Measurements from ENCODE around the gene GPR27. TPM values are rescaled to one million over a fixed set of nuclear protein-coding genes. Genes with fewer than 3 reads are reported as not detected.
A peak's percentile ranks its signal among the peaks of the same experiment; 100 is the strongest.

GPR27 gene
- total and polyA plus RNA-seq, 2 donors, result 0.05 to 1.7 TPM

DNA sequence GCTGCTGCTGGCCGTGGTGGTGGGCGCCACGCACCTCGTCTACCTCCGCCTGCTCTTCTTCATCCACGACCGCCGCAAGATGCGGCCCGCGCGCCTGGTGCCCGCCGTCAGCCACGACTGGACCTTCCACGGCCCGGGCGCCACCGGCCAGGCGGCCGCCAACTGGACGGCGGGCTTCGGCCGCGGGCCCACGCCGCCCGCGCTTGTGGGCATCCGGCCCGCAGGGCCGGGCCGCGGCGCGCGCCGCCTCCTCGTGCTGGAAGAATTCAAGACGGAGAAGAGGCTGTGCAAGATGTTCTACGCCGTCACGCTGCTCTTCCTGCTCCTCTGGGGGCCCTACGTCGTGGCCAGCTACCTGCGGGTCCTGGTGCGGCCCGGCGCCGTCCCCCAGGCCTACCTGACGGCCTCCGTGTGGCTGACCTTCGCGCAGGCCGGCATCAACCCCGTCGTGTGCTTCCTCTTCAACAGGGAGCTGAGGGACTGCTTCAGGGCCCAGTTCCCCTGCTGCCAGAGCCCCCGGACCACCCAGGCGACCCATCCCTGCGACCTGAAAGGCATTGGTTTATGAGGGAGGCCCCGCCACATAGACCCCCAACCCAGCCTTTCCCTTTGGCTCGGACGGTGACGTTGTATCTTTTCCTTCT, 1.1 kb downstream of the GPR27 start:
- peaks cover 5 to 7% of the 10 kb centered on the region in 2 donors for H3K4me1 ChIP-seq (ENCODE audit: control insufficient read depth in 2 of 2, insufficient read depth in 2 of 2, low read length in 2 of 2)
- H3K36me3 ChIP-seq (ENCODE audit: control insufficient read depth in 2 of 2, insufficient read depth in 2 of 2, low read length in 1 of 2), result no peaks in the 10 kb centered on the region
- H3K27ac ChIP-seq (ENCODE audit: low read depth in 1 of 2, low read length in 1 of 2), result no peak overlapping the region
- H3K4me3 ChIP-seq (ENCODE audit: low read length in 2 of 2), result peak overlapping the region in 1 of 2 donors; percentile 63
- H3K27me3 ChIP-seq (ENCODE audit: control insufficient read depth in 2 of 2, insufficient read depth in 1 of 2, low read length in 1 of 2), result peaks cover 46 to 70% of the 10 kb centered on the region in 2 donors
- WGBS, result 24% methylated on average over 65 of the region's 65 CpGs
- no peak for DNase-seq (ENCODE audit: low read depth in 6 of 9, low spot score in 9 of 9)
- H3K9me3 ChIP-seq (ENCODE audit: control insufficient read depth in 2 of 2, insufficient read depth in 1 of 2, low read length in 1 of 2), result peaks cover 0 to 5% of the 10 kb centered on the region in 2 donors

DNA sequence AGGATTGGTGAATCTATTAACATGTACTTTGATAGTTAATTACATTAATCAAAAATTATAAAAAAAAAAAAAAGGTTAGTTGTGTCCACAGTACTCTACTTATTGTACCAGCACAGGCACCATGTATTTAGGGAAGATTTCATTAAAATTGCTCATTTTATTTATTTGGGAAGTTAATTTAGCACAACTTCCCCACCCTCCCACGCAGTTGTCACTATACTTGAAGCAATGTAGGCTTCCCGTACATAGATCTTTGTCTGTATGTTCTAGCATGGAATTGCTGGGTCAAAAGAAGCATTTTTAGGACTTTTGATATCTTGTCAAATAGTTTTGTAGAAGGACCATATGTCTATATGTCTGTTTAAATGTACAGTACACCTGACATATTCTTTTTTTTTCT, 4.4 kb downstream of the GPR27 start:
- Histone ChIP-seq H3K36me3 (ENCODE audit: control insufficient read depth in 2 of 2, insufficient read depth in 2 of 2, low read length in 1 of 2) (no peaks in the 10 kb centered on the region), H3K27ac (ENCODE audit: low read depth in 1 of 2, low read length in 1 of 2) (no peak overlapping the region), H3K27me3 (ENCODE audit: control insufficient read depth in 2 of 2, insufficient read depth in 1 of 2, low read length in 1 of 2) (peaks cover 37 to 43% of the 10 kb centered on the region in 2 donors), H3K4me1 (ENCODE audit: control insufficient read depth in 2 of 2, insufficient read depth in 2 of 2, low read length in 2 of 2) (peaks cover under 1 to 7% of the 10 kb centered on the region in 2 donors), H3K4me3 (ENCODE audit: low read length in 2 of 2) (no peak overlapping the region), H3K9me3 (ENCODE audit: control insufficient read depth in 2 of 2, insufficient read depth in 1 of 2, low read length in 1 of 2) (peaks cover 0 to 5% of the 10 kb centered on the region in 2 donors)
- WGBS, result 97% methylated on average over 2 of the region's 2 CpGs
- no peak for DNase-seq (ENCODE audit: low read depth in 6 of 9, low spot score in 9 of 9)

DNA sequence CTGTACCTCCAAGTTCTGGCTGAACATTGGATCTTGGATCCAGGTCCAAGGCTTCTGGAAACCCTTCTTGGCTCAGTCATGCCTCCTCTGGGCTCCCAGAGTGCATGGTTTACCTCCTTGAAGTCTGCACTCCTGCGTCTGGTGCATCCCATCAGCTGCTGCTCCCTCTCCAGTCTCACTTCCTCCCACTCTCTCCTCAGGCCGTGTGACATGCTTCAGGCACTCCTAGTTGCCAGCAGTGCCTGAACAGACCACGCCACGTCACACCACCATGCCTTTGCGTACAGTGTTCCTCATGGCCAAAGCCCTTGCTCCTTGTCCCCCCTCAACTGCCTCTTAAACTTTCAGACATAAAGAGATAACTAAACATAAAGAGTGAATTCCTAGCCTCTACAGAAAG, 5.7 kb downstream of the GPR27 start:
- Histone ChIP-seq H3K36me3 (ENCODE audit: control insufficient read depth in 2 of 2, insufficient read depth in 2 of 2, low read length in 1 of 2) (no peaks in the 10 kb centered on the region), H3K27me3 (ENCODE audit: control insufficient read depth in 2 of 2, insufficient read depth in 1 of 2, low read length in 1 of 2) (peaks cover 24 to 33% of the 10 kb centered on the region in 2 donors), H3K9me3 (ENCODE audit: control insufficient read depth in 2 of 2, insufficient read depth in 1 of 2, low read length in 1 of 2) (peaks cover 0 to 5% of the 10 kb centered on the region in 2 donors), H3K4me3 (ENCODE audit: low read length in 2 of 2) (no peak overlapping the region), H3K27ac (ENCODE audit: low read depth in 1 of 2, low read length in 1 of 2) (no peak overlapping the region), H3K4me1 (ENCODE audit: control insufficient read depth in 2 of 2, insufficient read depth in 2 of 2, low read length in 2 of 2) (no peaks in the 10 kb centered on the region)
- 80% methylated on average over 5 of the region's 5 CpGs for WGBS
- DNase-seq (ENCODE audit: low read depth in 6 of 9, low spot score in 9 of 9), result no peak

DNA sequence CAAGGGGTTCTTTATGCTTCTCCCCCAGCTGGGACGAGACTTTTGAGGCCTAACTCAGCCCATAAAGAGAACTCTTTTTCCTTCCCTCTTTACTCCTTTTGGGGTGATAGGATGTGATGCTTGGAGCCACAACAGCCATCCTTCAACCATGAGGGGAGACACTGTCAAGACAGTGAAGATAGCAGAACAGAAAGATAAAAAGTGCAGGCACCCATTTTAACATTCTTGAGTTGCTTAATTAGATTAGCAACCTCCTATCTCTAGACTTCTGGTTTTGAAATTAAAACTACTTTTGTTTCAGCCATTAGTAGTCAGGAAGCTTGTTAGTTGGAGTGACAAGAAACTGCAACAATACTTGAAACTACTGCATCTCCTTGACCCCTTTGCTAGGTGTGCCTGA, 6.5 kb downstream of the GPR27 start:
- H3K4me3 ChIP-seq (ENCODE audit: low read length in 2 of 2), result no peak overlapping the region

DNA sequence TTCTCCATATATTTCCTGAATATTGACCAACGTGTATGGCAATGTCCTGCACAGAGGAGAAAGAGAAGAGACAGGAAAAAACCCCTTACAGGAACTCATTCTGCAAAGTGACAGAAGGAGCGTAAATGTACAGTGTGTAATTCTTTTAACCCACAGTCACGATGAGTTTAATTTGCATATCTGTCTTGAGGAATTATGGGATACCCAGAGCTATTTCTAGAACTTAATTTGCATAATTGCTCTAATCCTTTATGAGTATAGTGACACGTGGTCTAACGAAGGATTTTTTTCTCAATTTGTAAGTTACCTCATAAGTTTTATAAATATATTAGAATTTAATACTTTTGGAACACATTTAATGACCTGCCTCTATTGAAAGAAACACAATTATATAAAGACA, 9.8 kb downstream of the GPR27 start:
- no peaks in the 10 kb centered on the region for H3K9me3 ChIP-seq (ENCODE audit: control insufficient read depth in 2 of 2, insufficient read depth in 1 of 2, low read length in 1 of 2)
- H3K36me3 ChIP-seq (ENCODE audit: control insufficient read depth in 2 of 2, insufficient read depth in 2 of 2, low read length in 1 of 2), result no peaks in the 10 kb centered on the region
- WGBS, result 92% methylated on average over 5 of the region's 5 CpGs
- H3K4me3 ChIP-seq (ENCODE audit: low read length in 2 of 2), result no peak overlapping the region
- H3K27me3 ChIP-seq (ENCODE audit: control insufficient read depth in 2 of 2, insufficient read depth in 1 of 2, low read length in 1 of 2), result peaks cover 0 to 3% of the 10 kb centered on the region in 2 donors
- DNase-seq (ENCODE audit: low read depth in 6 of 9, low spot score in 9 of 9), result no peak
- H3K27ac ChIP-seq (ENCODE audit: low read depth in 1 of 2, low read length in 1 of 2), result no peak overlapping the region
- H3K4me1 ChIP-seq (ENCODE audit: control insufficient read depth in 2 of 2, insufficient read depth in 2 of 2, low read length in 2 of 2), result no peaks in the 10 kb centered on the region

More for the DNA sequence above, 6.5 kb downstream of the GPR27 start:
- WGBS, result 96% methylated on average over 1 of the region's 1 CpG
- Histone ChIP-seq H3K27me3 (ENCODE audit: control insufficient read depth in 2 of 2, insufficient read depth in 1 of 2, low read length in 1 of 2) (peaks cover 17 to 26% of the 10 kb centered on the region in 2 donors), H3K27ac (ENCODE audit: low read depth in 1 of 2, low read length in 1 of 2) (no peak overlapping the region), H3K36me3 (ENCODE audit: control insufficient read depth in 2 of 2, insufficient read depth in 2 of 2, low read length in 1 of 2) (no peaks in the 10 kb centered on the region), H3K9me3 (ENCODE audit: control insufficient read depth in 2 of 2, insufficient read depth in 1 of 2, low read length in 1 of 2) (peaks cover 0 to 5% of the 10 kb centered on the region in 2 donors), H3K4me1 (ENCODE audit: control insufficient read depth in 2 of 2, insufficient read depth in 2 of 2, low read length in 2 of 2) (no peaks in the 10 kb centered on the region)
- DNase-seq (ENCODE audit: low read depth in 6 of 9, low spot score in 9 of 9), result no peak

DNA sequence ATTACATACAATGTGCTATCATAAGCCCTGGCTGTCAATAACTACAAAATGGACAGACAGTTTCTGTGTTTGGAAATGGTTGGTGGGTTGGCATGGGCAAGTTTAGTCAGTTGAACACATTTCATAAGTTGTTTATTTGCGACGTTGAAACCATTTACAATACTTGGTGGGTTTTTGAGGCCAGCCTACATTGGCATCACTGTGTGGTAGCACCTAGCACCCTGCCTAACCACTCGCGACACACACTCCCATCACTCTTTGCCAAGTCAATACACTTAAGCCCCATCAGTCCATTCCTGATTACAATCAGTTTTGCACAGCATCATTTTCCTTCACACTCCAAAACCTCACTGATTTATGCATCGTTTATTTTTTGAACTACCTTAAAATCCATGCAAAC, 17.5 kb downstream of the GPR27 start:
- WGBS, result 92% methylated on average over 5 of the region's 5 CpGs

DNA sequence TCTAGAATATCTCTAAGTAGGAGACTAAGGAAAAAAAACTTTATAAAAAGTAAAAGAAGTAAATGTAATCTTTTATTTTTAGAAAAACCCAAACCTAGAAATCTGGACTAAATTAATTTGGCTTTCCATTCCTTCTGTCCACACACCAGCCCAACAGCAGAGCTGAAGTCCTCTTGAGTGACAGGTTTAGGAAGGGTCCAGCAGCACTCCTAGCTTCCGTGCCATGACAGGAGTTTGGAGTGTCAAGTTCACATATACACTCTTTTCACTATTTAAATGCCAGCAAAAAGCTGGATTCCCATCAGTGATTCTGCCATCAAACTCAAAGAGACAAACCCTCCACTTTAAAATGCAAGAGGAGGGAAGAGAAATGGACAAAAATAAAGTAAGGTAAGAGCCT, 18.2 kb downstream of the GPR27 start:
- no peaks in the 10 kb centered on the region for H3K9me3 ChIP-seq (ENCODE audit: control insufficient read depth in 2 of 2, insufficient read depth in 1 of 2, low read length in 1 of 2)
- no peak for DNase-seq (ENCODE audit: low read depth in 6 of 9, low spot score in 9 of 9)
- WGBS, result 89% methylated on average over 1 of the region's 1 CpG
- no peaks in the 10 kb centered on the region for H3K36me3 ChIP-seq (ENCODE audit: control insufficient read depth in 2 of 2, insufficient read depth in 2 of 2, low read length in 1 of 2)
- no peak overlapping the region for H3K4me3 ChIP-seq (ENCODE audit: low read length in 2 of 2)
- H3K27me3 ChIP-seq (ENCODE audit: control insufficient read depth in 2 of 2, insufficient read depth in 1 of 2, low read length in 1 of 2), result no peaks in the 10 kb centered on the region
- H3K27ac ChIP-seq (ENCODE audit: low read depth in 1 of 2, low read length in 1 of 2), result no peak overlapping the region
- H3K4me1 ChIP-seq (ENCODE audit: control insufficient read depth in 2 of 2, insufficient read depth in 2 of 2, low read length in 2 of 2), result no peaks in the 10 kb centered on the region

More for the DNA sequence above, 17.5 kb downstream of the GPR27 start:
- H3K27me3 ChIP-seq (ENCODE audit: control insufficient read depth in 2 of 2, insufficient read depth in 1 of 2, low read length in 1 of 2), result no peaks in the 10 kb centered on the region
- no peak for DNase-seq (ENCODE audit: low read depth in 6 of 9, low spot score in 9 of 9)
- no peaks in the 10 kb centered on the region for H3K4me1 ChIP-seq (ENCODE audit: control insufficient read depth in 2 of 2, insufficient read depth in 2 of 2, low read length in 2 of 2)
- no peak overlapping the region for H3K27ac ChIP-seq (ENCODE audit: low read depth in 1 of 2, low read length in 1 of 2)
- no peaks in the 10 kb centered on the region for H3K36me3 ChIP-seq (ENCODE audit: control insufficient read depth in 2 of 2, insufficient read depth in 2 of 2, low read length in 1 of 2)
- H3K4me3 ChIP-seq (ENCODE audit: low read length in 2 of 2), result no peak overlapping the region
- H3K9me3 ChIP-seq (ENCODE audit: control insufficient read depth in 2 of 2, insufficient read depth in 1 of 2, low read length in 1 of 2), result no peaks in the 10 kb centered on the region

DNA sequence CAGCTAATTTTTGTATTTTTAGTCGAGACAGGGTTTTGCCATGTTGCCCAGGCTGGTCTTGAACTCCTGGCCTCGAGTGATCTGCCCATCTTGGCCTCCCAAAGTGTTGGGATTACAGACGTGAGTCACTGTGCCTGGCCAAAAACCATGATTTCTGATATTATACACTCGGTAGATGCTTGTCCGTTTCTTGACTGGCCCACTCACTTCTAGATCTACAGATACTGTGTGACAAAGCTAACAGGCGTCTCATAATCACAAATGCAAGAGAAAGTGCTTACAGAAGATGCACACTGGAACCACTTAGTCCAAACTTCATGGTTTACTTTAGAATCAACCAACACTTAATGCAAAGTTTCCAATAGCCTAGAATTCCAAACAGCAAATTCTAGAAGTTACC, 22.9 kb downstream of the GPR27 start:
- H3K4me1 ChIP-seq (ENCODE audit: control insufficient read depth in 2 of 2, insufficient read depth in 2 of 2, low read length in 2 of 2), result peaks cover 4 to 11% of the 10 kb centered on the region in 2 donors
- H3K27ac ChIP-seq (ENCODE audit: low read depth in 1 of 2, low read length in 1 of 2), result no peak overlapping the region
- no peak overlapping the region for H3K4me3 ChIP-seq (ENCODE audit: low read length in 2 of 2)
- H3K9me3 ChIP-seq (ENCODE audit: control insufficient read depth in 2 of 2, insufficient read depth in 1 of 2, low read length in 1 of 2), result no peaks in the 10 kb centered on the region
- H3K27me3 ChIP-seq (ENCODE audit: control insufficient read depth in 2 of 2, insufficient read depth in 1 of 2, low read length in 1 of 2), result no peaks in the 10 kb centered on the region
- 89% methylated on average over 6 of the region's 6 CpGs for WGBS
- DNase-seq (ENCODE audit: low read depth in 6 of 9, low spot score in 9 of 9), result no peak
- no peaks in the 10 kb centered on the region for H3K36me3 ChIP-seq (ENCODE audit: control insufficient read depth in 2 of 2, insufficient read depth in 2 of 2, low read length in 1 of 2)

DNA sequence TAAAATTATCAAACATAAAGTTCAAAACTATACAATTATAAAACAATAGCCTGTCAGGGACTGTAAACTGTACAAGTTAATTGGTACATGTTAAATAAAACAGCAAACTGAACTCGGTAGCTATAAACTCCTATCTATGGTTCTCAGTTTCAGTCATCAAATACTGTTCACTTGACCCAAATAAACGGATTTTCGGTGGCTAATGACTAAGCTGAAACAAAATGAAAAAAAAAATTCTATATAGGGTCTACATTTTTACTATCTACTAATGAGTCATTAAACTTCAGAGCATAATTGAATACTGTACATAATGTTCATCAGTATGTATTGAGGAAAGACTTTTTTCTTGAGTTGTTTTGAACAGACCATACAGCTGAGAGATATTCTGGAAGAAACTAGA, 24.7 kb downstream of the GPR27 start:
- Histone ChIP-seq H3K27me3 (ENCODE audit: control insufficient read depth in 2 of 2, insufficient read depth in 1 of 2, low read length in 1 of 2) (peaks cover 0 to 6% of the 10 kb centered on the region in 2 donors), H3K36me3 (ENCODE audit: control insufficient read depth in 2 of 2, insufficient read depth in 2 of 2, low read length in 1 of 2) (no peaks in the 10 kb centered on the region), H3K9me3 (ENCODE audit: control insufficient read depth in 2 of 2, insufficient read depth in 1 of 2, low read length in 1 of 2) (no peaks in the 10 kb centered on the region), H3K4me3 (ENCODE audit: low read length in 2 of 2) (no peak overlapping the region), H3K27ac (ENCODE audit: low read depth in 1 of 2, low read length in 1 of 2) (no peak overlapping the region), H3K4me1 (ENCODE audit: control insufficient read depth in 2 of 2, insufficient read depth in 2 of 2, low read length in 2 of 2) (peaks cover 4 to 11% of the 10 kb centered on the region in 2 donors)
- WGBS, result 93% methylated on average over 3 of the region's 3 CpGs
- DNase-seq (ENCODE audit: low read depth in 6 of 9, low spot score in 9 of 9), result no peak

All from thymus (tissue), 11 donors.